Astrocyte of the spinal cord (primary cell): Measurements from ENCODE around the gene CCNG2.

Experiments used
- DNase-seq: peaks from one replicate; pipeline ENCODE4 v3.0.0; 2011; ENCODE audit warnings: low read depth, low spot score
- H3K4me3 ChIP-seq: 2 replicates; pipeline ENCODE4 v1.5.1; 2011; ENCODE audit warnings: low read depth, mild to moderate bottlenecking, low read length, moderate library complexity
- in situ Hi-C: cut with HindIII; loops from 2 replicates; pipeline ENCODE4 v1.10.0; 2017; ENCODE audit warnings: low sequenced_read_pairs
- TF ChIP-seq, protein P1 (sequence below): IDR thresholded peaks from 2 replicates; pipeline ENCODE4 v1.5.1; 2012; ENCODE audit warnings: low read depth, mild to moderate bottlenecking, low read length, inconsistent platforms

Gene CCNG2

GRCh38 chr4:77158487-77158861 is 1.5 kb downstream of the CCNG2 start:
- in situ Hi-C loops: no loop called here
- TF ChIP-seq, protein P1, sequence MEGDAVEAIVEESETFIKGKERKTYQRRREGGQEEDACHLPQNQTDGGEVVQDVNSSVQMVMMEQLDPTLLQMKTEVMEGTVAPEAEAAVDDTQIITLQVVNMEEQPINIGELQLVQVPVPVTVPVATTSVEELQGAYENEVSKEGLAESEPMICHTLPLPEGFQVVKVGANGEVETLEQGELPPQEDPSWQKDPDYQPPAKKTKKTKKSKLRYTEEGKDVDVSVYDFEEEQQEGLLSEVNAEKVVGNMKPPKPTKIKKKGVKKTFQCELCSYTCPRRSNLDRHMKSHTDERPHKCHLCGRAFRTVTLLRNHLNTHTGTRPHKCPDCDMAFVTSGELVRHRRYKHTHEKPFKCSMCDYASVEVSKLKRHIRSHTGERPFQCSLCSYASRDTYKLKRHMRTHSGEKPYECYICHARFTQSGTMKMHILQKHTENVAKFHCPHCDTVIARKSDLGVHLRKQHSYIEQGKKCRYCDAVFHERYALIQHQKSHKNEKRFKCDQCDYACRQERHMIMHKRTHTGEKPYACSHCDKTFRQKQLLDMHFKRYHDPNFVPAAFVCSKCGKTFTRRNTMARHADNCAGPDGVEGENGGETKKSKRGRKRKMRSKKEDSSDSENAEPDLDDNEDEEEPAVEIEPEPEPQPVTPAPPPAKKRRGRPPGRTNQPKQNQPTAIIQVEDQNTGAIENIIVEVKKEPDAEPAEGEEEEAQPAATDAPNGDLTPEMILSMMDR: no peak

GRCh38 chr4:77159806-77160205 is 2.8 kb downstream of the CCNG2 start:
- in situ Hi-C loops: no loop called here
- DNase-seq: no peak
- TF ChIP-seq, protein P1: no peak
- no peak overlapping the region for H3K4me3 ChIP-seq

More at GRCh38 chr4:77158487-77158861, 1.5 kb downstream of the CCNG2 start:
- DNase-seq: no peak
- H3K4me3 ChIP-seq: peak overlapping the region; percentile 94

- DNase-seq: no peak
- TF ChIP-seq, protein P1: no peak
- in situ Hi-C loops: no loop called here
- H3K4me3 ChIP-seq: no peak overlapping the region
Measured at GRCh38 chr4:77163641-77164040, 6.6 kb downstream of the CCNG2 start.

- TF ChIP-seq, protein P1: no peak
- no peak for DNase-seq
- no peak overlapping the region for H3K4me3 ChIP-seq
- in situ Hi-C loops: no loop called here
Measured at GRCh38 chr4:77167173-77167572, 10.2 kb downstream of the CCNG2 start.

- in situ Hi-C loops: no loop called here
- no peak for DNase-seq
- TF ChIP-seq, protein P1: no peak
- no peak overlapping the region for H3K4me3 ChIP-seq
Measured at GRCh38 chr4:77167866-77168265, 10.9 kb downstream of the CCNG2 start.

- in situ Hi-C loops: no loop called here
- TF ChIP-seq, protein P1: no peak
- DNase-seq: peak; percentile 25
- no peak overlapping the region for H3K4me3 ChIP-seq
Measured at GRCh38 chr4:77169481-77169880, 12.5 kb downstream of the CCNG2 start.

GRCh38 chr4:77170926-77171325 is 13.9 kb downstream of the CCNG2 start:
- in situ Hi-C loops: no loop called here
- H3K4me3 ChIP-seq: no peak overlapping the region
- DNase-seq: no peak
- TF ChIP-seq, protein P1: no peak
